ENCODE data around the gene ST6GALNAC3.
A peak's percentile ranks its signal among the peaks of the same experiment; 100 is the strongest.

Gene ST6GALNAC3

DNA sequence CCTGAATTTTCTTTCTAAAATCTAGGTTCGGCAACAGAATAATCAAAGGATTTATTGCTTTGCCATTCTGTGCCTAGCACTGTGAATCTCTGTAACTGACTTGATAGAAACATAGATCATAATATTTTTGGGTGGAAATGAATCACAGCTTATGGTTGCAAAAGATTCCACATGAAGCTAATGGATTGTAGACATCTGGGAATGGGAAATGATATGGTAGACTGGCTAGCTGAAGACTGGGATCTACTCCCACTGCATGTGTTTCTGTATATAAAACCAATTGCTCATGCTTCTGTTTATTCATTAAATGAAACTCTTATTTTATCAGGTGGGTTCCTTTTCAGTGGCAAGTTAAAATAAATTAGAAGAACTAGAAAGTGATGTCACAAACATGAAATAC lies 395.6 kb downstream of the ST6GALNAC3 start:
- no peak for DNase-seq

GRCh38 chr1:76471536-76471935 lies 397.0 kb downstream of the ST6GALNAC3 start:
- no peak for DNase-seq

DNA sequence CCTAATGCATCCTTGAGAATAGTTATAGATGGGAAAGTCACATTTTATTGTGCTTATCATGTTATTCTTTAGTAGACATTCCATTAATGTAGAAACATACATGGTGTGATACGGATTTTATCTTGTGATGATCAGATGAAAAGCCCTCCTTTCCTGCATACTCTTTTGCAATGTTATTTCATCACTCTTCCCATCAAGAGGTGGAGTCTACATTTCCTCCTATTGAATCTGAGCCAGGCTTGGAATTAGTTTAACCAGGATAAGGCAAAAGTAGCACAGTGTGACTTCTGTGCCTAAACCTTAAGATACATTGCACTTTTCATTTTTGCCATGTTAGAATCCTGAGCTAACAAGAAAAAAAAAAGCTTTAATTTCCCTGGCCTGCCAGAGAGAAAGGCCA lies 399.0 kb downstream of the ST6GALNAC3 start:
- no peak for DNase-seq

GRCh38 chr1:76474922-76475321 lies 400.4 kb downstream of the ST6GALNAC3 start:
- no peak for DNase-seq

DNA sequence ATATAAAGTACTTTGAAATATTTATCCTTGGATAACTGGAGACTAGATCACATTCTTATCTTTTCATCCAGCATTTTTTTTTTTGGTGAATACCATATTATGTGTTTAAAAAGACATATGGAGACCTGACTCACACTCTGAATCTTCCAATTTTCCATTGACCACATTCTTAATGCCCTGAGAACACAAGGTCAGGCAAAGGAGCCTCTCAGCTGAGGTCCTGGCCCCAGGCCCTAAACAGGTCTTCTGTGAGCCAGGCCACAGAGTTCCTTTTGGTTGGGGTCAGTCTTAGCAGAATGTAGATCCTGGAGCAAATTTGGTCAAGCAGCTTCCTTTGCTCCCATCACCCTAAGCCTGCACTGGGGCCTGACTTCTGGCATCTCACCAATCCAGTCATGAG lies 402.6 kb downstream of the ST6GALNAC3 start:
- DNase-seq: no peak

GRCh38 chr1:76480827-76481226 lies 406.3 kb downstream of the ST6GALNAC3 start:
- DNase-seq: no peak

DNA sequence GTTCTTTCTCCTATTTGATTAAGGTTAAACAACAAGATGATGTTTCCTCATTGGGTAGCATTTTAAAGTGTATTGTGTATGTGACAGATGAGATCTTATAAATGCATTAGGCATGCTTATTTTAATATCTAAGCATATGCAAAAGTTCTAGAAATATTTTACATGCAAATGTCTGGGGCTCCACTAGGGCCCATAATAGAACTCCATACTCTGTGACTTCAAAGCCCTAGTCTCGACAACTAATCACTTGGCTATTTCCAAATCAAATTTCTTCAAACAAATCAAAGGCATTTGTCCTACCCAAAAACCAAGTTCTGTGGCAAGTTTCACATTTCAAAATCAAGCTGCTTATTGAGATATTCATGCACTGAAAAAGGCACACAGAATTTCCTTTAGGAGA lies 407.1 kb downstream of the ST6GALNAC3 start:
- no peak for DNase-seq

DNA sequence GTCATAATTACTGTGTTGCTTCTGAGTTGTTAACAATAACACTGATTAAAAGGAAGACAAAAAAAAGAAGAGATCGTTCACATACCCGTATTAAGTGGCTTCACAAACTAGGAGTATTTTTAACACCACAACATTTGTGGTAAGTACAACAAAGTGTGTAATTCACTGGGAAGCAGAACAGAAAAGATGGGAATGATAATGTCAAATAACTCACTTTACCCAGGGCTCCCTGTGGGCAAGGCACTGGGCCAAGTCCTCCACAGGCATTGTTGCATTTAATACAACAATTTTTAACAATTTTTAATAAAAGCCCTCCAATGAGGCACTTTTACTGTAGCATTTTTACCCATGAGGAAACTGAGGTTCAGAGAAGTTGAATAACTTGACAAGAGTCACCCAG lies 407.7 kb downstream of the ST6GALNAC3 start:
- no peak for DNase-seq

- DNase-seq: no peak
These were observed 417.2 kb downstream of the ST6GALNAC3 start for GRCh38 chr1:76491737-76492136.

DNA sequence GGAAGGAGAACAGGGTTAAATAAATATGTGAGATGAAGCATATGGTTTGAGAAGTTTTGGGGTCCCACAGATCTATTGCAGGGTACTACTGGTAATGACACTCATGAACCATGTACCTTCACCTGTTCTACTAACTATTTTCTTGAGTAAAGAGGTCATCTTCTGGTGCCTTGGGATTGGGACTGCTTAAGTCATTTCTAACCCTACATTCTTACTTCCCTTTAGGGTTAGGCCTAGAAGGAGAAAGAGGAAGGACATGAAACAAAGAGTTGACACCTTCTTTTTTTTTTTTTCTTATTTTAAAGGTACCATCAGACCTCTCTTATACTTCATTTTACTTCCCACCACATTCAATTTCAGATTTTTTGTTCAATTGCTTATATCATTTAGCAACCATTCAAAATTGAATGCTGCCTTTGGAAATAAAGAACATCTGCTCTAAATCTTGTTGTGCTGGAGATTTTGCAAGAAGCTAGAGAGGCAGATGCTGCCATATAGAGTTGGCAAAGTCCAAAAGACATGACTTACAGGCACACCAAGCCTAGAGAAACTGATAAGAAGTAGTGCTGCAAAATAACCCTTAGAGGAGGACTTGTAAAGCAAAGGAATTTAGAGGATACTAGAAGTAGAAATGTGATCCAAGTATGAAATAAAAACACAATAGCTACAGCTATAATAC lies 418.3 kb downstream of the ST6GALNAC3 start:
- no peak for DNase-seq

DNA sequence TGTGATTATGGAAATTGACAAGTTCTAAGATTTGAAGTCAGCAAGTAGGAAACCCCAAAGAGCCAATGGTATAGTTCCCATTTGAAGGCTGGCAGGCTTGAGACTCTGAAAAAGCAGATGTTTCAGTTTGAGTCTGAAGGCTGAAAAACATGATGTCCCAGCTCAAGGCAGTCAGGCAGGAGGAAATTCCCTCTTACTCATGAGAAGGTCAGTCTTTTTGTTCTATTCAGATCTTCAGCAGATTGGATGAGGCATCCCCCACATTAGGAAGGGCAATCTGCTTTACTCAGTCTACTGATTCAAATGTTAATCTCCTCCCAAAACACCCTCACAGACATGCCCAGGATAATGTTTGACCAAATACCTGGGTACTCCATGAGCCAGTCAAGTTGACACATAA lies 420.3 kb downstream of the ST6GALNAC3 start:
- DNase-seq: peak; percentile 58

DNA sequence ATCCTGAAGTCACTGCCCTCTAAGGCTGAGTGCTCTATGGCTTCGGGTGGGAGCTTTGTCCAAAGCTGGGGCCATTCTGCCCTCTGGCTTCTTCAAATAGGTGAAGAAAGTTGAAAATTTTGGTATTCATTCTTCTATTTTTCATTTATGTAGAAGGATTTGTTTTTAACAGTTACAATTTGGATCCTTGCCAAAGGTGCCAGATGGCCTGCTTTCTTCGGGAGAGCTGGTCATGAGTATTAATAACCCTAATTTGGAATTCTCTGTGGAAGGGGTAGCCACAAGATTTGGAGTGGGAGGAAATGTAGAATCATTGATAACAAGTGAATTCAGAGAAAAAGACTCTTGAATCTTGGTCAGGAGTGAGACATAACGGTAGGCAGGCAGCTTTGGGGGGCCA lies 422.3 kb downstream of the ST6GALNAC3 start:
- peak; percentile 86 for DNase-seq

- no peak for DNase-seq
These were observed 425.6 kb downstream of the ST6GALNAC3 start for GRCh38 chr1:76500116-76500515.

GRCh38 chr1:76501136-76501535 lies 426.6 kb downstream of the ST6GALNAC3 start:
- no peak for DNase-seq

- no peak for DNase-seq
These were observed 427.2 kb downstream of the ST6GALNAC3 start for GRCh38 chr1:76501586-76502219.

DNA sequence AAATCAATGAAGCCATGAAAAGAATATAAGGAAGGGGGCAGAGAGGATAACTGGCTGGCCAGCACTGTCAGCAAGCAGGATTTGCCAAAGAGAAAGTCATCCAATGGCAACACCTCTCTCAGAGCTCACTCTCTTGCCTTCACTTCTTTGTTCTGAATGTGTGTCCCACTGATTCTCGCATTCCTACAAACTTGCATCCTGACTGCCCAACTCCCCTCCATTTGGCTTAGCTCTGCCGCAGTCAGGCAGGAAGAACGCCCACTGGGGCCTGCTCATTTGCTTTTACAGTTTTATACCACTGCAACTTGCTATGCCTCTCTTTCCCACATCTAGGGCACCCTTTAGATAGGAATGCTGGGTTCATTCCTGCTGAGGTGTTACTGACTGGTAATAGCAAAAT lies 428.6 kb downstream of the ST6GALNAC3 start:
- no peak for DNase-seq

DNA sequence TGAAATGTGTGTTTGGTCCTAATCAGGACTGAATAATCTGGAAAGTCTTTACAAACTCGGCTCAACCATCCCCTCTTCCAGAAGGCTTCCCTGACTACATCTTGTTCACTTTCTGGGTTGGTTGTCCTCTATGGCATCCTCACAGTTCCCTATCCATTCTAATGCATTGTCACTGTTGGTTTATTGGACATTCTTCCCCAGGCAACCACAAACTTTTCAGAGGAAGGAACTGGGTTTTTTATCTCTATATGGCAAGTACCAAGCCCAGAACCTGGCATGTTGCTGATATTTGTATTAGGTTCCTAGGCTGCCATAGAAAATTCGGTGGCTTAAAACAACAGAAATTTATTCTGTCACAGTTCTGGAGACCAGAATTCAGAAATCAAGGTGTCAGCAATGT lies 429.2 kb downstream of the ST6GALNAC3 start:
- DNase-seq: no peak

DNA sequence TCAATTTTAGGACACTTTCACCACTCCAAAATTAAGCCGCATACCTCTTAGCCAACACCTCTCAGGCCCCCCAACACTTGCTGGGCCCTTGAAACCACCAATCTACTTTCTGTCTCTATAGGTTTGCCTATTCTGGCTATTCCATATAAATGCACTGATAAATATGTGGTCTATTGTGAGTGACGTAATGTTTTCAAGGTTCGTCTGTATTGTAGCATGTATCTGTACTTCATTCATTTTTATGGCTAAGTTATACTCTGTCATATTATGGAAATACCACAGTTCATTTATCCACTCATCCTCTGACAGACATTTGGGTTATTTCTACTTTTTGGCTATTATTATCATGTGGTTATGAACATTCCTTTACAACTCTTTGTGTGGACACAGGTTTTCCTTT lies 432.8 kb downstream of the ST6GALNAC3 start:
- DNase-seq: no peak

DNA sequence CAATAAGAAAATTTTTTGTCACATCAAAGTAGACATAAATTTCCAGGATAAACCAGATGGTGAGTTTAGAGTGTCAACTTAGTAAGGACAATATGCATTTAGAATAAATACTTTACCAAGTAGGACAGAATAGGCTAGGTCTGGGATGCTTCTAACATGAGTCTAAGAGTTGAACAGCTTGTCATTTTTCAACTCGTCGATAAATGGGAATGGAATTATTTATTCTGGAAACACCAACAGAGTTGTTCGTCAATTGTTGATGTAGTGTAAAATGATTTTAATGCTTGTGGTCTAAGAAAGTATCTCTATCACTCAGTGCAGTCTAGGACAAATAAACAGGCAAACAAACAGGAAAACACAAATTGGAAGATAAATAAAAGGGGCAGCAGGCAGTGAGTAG lies 434.3 kb downstream of the ST6GALNAC3 start:
- DNase-seq: no peak

DNA sequence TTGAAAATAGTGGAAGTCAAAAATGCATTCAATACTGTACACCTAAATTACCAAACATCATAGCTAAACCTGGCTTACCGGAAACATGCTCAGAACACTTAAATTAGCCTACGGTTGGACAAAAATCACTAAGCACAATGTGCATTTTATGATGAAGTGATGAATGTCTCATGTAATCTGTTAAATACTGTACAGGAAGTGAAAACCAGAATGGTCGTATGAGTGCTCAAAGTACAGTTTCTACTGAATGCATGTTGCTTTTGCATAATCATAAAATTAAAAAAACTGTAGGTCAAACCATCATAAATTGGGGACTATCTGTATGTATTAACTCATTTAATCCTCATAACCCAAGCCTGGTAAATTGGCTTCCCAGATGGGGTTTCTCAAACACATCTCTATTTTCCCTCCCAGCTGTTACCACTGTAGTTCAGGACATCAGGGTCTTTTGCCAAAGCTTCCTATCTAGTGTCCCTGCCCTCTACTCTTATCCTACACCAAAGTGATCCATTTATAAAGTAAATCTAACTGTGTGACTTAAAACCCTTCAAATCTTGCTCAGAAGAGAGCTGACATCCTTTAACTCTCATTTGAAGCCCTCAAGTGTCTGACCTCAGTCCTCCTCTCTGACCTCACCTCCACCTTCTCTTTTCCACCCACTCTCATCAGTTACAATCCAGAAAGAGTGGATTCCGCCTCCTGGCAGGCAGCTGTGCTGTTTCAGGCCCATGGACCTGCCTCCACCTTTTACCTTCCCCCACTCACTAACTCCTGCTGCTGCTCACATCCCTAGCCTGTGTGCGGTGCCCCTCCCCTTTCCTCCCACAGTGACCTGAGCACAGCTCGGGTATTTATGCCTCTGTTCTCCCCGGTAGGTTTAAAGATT lies 436.4 kb downstream of the ST6GALNAC3 start:
- DNase-seq: peak; percentile 71

- no peak for DNase-seq
These were observed 437.1 kb downstream of the ST6GALNAC3 start for GRCh38 chr1:76511558-76512179.

GRCh38 chr1:76530953-76531352 lies 456.4 kb downstream of the ST6GALNAC3 start:
- DNase-seq: peak; percentile 26

DNA sequence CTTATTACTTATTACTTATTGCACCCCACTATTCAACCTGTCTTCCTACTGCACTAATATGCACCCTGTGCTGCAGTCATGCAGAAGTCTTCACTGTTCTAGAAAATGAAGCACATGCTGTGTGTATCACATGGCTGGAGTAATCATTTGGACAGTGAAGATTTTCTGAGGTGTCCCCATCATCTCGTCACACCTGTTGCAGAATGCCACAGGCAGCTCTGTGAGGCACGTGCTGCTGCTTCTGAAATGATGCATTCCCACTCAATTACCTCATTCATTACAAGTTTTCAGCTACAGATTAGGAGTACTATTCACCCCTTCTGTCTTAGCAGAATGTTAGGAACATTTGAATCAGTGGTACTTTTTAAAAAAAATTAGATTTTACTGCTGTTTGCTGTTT lies 467.1 kb downstream of the ST6GALNAC3 start:
- no peak for DNase-seq
